C4-2B (cell line): ENCODE measurements around the gene FLOT1.
"Not testable (repeated sequence)": the region's sequence is repeated elsewhere in the genome, so short reads cannot be mapped to it uniquely, and the experiment has no call there.

Source experiments
- H3K27ac ChIP-seq: fragments of 450-650 bp; 2 replicates; pipeline ENCODE4 v1.5.1; 2017
- CTCF ChIP-seq: fragments of 450-650 bp; conservative IDR thresholded peaks from 2 replicates; pipeline ENCODE4 v1.5.1; 2017; ENCODE audit warnings: mild to moderate bottlenecking
- ZFX ChIP-seq: fragments of 450-650 bp; IDR thresholded peaks from 2 replicates; pipeline ENCODE4 v1.6.1; 2017

Gene FLOT1

GRCh38 chr6:30757261-30757904, 14.9 kb upstream of the FLOT1 start:
- H3K27ac ChIP-seq = no peak overlapping the region
- no peak for TF ChIP-seq CTCF
- TF ChIP-seq ZFX = no peak

GRCh38 chr6:30756405-30757003, 14.0 kb upstream of the FLOT1 start:
- H3K27ac ChIP-seq = not testable (repeated sequence)

GRCh38 chr6:30754631-30755030, 12.1 kb upstream of the FLOT1 start:
- no peak for TF ChIP-seq ZFX
- no peak for TF ChIP-seq CTCF
- no peak overlapping the region for H3K27ac ChIP-seq

GRCh38 chr6:30752157-30752927, 9.9 kb upstream of the FLOT1 start:
- no peak for TF ChIP-seq CTCF
- TF ChIP-seq ZFX = no peak
- no peak overlapping the region for H3K27ac ChIP-seq

- TF ChIP-seq CTCF = no peak
- no peak for TF ChIP-seq ZFX
- no peak overlapping the region for H3K27ac ChIP-seq
These were observed 7.8 kb upstream of the FLOT1 start for GRCh38 chr6:30750379-30750668.

GRCh38 chr6:30749554-30750378, 7.3 kb upstream of the FLOT1 start:
- TF ChIP-seq CTCF (no peak), ZFX (no peak)
- H3K27ac ChIP-seq = no peak overlapping the region

- TF ChIP-seq ZFX (no peak), CTCF (no peak)
- no peak overlapping the region for H3K27ac ChIP-seq
These were observed 6.5 kb upstream of the FLOT1 start for GRCh38 chr6:30748851-30749540.
